ENCODE data around the gene FADS3.

DNA sequence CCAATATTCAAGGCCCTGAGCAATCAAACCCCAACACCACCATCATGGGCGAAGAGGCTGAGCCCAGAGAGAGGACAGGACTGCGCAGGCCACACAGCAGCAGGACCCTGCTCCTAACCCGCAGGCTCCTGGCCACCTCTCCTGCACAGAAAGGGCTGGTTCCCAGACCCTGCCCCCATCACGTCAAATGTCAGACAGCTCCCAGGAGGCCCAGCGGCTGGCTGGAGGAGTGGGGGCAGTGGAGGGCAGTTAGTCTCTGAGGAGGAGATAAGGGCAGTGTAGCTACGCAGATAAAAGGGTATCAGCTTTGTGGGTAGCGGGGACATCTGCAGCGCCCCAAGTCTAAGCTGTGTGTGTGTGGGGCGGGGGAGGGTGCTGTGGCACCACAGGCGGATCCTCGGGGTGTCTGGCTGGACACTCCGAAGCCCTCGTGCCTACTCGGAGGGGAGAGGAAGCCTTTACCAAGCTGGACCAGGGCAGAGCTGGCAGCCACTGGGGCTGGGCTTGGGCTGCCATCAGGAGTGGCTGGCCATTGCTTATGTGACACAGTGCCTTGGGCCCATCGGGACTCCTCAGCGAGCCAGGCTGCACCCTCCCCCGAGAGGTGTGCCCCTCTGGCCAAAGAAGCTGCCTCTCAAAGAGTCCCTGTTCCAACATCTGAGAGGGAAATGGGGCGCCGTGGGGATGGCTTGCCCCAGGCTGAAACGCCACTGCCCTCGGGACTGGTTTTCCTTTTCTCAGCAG is 21.5 kb downstream of the FADS3 start:
- no peak for TF ChIP-seq CTCF (IDR thresholded peaks at IDR 0.05)
- TF ChIP-seq POLR2A (IDR thresholded peaks at IDR 0.05), result no peak
- TF ChIP-seq POLR2AphosphoS5 (IDR thresholded peaks at IDR 0.05), result no peak

Measured in prostate gland (tissue), 2 donors.